ENCODE data around the gene SLC25A43. TPM values are rescaled to one million over a fixed set of nuclear protein-coding genes. Genes with fewer than 3 reads are reported as not detected.

Gene SLC25A43
- total and polyA plus RNA-seq, 2 of the 8 experiments (the other 6 are each of a cell fraction or from before 2014, with no cell fraction given) = 3.1 to 5.8 TPM

- TF ChIP-seq KDM5A (IDR thresholded peaks at IDR 0.05; ENCODE audit: low read length) (no peak), RNF2 (IDR thresholded peaks at IDR 0.05; ENCODE audit: borderline replicate concordance, low read depth, low read length, missing control alignments, poor library complexity, severe bottlenecking) (no peak), SIN3A (conservative IDR thresholded peaks at IDR 0.05 in 1 of 2, IDR thresholded peaks at IDR 0.05 in 1 of 2; ENCODE audit: low read depth in 1 of 2, low read length in 2 of 2) (no peak), USF2 (IDR thresholded peaks at IDR 0.05; ENCODE audit: low read length) (no peak)
Observed at GRCh38 chrX:119455264-119455663, 56.1 kb downstream of the SLC25A43 start (continued).
